Colon (tissue), 2 donors: ENCODE data around the gene CLASP1.
"Not testable (repeated sequence)": the region's sequence is repeated elsewhere in the genome, so short reads cannot be mapped to it uniquely, and the experiment has no call there.

Experiments used
- FAIRE-seq: peaks from 2 replicates; lab custom pipeline; 2012; peaks lifted over from hg19 to GRCh38; lab: Jason Lieb, UNC
- donor health status: control.
- donor health status: control.

Gene CLASP1

DNA sequence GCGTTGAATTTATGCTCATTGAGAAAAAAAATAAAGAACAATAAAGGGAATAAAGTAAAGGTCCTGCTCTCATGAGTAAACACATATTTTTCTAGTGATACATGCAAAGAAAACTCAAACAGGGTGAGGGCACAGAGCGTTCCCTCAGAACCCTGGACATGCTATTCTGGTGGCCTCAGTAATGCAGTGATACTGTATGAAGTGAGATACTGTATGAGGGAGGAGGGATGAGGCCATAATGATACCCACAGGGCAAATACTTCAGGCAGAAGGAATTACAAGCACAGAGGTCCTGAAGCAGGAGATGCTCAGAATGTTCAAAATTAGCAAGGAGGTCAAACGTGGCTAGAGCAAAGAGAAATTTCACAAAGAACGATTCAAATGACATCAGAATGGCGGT, 147.0 kb downstream of the CLASP1 start:
- FAIRE-seq, result no peak

DNA sequence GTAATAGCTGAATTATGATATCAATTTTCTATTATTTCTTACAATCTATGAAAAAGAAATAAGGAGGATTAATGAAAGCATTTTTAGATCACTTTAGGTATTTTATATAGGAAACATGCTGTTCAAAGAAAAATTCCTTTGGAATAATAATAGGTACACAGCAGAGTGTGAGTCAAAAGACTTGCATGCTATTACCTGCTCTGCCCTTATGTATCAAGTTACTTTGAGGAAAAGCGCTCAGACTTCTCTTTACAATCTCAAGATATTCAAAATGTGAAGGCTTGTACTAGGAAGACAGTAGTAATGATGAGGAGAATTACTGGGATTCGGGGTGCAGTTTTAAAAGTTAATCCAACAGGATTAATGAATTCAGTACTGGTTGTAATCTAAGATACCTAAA, 147.7 kb downstream of the CLASP1 start:
- no peak for FAIRE-seq

DNA sequence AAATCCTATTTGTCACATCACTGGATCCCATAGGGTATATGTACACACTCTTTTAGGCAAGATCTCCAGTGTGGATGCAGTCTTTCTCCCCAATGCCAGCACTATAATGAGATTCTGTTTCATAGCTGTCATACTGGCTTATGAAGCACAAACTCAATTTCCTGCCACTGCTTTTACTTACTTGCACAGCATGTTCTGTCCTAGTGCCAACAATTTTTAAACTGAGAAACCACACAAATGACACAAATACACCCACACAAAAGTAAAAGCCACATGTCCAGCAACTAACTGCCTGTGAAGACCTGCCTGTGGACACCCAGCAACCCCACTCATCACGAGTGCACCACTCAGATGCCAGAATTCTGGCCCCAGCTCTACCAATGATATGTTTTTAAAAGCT, 148.2 kb downstream of the CLASP1 start:
- no peak for FAIRE-seq

DNA sequence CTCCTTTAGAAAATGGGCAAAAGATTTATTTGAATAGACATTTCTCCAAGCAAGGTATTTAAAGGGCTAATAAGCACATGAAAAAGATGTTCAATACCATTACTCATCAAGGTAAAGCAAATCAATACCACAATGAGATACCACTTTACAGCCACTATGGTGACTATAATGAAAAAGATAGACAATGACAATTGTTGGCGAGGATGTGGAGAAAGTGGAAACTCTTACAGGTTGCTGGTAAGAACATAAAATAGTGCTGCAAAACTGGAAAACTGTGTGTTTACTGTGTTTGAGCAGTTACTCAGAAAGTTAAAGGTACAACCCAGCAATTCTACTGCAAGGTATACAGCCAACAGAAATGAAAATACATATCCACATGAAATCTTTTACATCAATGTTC, 150.5 kb downstream of the CLASP1 start:
- no peak for FAIRE-seq

DNA sequence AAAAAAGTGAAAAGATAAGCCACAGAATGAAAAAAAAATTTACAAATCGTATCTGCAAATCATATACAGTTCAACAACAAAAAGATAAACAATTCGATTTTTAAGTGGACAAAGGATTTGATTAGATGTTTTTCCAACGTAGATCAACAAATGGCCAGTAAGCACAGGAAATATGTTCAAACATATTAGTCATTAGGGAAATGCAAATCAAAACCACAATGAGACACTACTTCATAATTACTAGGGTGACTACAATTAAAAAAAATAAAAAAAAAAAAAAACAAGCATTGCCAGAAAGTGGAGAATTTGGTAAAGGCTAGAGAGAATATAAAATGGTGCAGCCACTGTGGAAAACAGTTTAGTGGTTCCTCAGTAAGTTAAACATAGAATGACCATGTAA, 156.9 kb downstream of the CLASP1 start:
- no peak for FAIRE-seq

DNA sequence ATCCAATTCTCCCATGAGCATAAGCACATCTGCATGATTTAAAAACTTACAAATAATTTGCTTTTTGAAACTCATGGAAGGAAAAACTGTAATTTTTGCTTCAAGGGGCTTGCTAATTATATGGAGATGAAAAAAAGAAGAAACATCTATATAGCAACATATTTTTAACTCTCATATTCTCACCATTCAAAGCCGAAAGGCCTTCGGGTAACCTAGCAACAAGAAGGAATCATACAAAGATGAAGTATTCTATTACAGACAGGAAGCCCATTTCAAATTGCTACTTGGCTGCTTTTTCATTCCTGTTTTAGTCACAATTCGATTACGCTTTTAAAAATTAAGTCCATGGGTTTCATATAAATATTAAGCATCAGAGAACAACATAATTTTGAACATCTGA, 157.7 kb downstream of the CLASP1 start:
- no peak for FAIRE-seq

DNA sequence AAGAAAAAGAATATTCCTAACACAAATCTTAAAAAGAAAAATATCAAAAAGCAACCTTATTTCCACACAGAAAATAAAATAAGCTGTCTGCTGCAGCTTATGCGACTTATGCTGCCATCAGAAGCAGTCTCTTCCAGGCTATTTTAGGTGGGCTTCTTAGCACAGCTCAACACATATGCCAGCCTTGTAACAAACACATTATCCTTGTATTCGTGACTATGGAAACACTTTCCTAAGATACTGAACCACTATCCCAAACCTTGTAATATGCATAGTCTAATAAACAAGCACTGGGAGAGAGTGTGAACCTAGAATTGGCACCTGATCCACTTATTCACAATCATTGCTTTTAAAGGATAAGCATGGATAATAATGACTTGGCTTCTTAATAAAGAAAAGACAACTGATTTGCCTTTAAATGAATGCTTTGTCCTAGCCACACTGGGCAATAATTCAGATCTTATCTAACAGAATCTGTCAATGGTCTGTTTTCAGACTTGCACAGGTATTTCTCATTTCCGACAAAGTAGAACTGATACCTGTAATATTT, 158.6 kb downstream of the CLASP1 start:
- no peak for FAIRE-seq

DNA sequence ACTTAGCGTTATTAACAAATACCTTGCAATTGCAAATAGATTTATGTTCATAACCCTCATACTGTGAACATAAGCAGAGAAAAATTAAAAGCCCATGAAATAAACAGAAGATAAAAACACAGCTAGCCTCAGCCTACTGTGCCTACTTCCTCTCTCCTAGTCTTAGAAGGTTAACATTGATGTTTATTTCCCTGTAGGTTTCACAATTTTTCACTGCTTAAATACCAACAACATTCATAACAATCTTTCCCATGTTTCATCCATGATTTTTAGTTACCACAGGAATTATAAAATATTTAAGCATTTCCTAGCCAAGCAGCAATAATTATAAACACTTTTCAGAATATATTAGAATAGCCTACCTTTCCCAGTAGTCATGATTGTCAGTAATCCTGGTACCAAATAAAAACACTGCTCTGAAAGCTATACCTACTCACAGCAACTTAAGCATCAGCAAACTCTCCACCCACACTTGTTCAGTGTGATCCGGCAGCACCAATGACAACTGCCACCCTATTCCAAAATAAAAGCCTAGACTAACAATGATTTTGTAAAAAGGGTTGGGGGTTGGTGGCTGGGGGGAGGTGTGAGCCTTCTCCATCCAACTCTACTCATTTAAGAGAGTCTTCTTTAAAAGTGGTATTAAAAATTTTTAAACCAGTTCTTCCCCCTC, 159.2 kb downstream of the CLASP1 start:
- FAIRE-seq, result no peak

DNA sequence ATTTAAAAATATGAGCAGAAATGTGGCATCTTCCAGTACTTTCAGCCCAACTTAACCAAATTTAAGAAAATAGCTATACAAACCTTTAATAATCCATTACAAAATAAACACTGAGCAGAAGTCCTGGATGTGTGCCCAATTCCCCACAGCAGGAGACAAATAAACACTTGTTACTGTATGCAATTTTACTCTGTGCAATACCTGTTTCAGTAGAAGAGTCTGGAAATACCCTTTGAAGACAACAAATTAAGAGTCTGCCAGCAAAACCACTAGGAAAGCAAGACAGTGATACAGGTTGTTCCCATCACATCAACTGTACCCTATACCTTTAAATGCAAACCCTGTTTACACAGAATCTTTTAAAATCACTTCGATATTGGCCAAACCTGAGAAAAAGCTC, 160.0 kb downstream of the CLASP1 start:
- no peak for FAIRE-seq

DNA sequence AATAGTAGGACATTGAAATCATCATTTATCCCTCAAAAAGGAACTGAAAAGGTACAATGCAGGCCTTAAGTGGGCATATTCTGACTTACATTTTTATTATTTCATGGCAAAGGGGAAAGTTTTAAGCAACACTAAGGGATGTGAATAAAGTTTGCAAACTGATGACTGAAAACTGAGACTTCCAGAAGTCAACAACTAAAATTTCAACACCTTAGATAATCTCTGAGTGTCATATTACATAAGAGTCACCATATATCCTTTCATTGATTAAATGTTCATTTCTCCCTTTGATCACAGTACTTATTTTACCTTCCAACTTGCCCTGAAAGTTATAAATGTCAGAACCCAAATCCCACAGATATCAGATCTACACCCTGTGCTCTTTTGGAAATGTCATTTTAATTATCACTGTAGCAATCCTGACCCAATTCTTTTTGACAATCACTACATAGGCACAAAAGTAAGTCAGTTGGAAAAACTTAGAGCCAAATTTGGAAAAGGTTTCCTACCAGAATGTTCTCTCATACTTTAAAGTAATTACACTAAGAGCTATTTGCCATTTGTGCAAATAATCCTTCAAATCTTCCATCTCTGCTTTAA, 163.0 kb downstream of the CLASP1 start:
- FAIRE-seq, result no peak

DNA sequence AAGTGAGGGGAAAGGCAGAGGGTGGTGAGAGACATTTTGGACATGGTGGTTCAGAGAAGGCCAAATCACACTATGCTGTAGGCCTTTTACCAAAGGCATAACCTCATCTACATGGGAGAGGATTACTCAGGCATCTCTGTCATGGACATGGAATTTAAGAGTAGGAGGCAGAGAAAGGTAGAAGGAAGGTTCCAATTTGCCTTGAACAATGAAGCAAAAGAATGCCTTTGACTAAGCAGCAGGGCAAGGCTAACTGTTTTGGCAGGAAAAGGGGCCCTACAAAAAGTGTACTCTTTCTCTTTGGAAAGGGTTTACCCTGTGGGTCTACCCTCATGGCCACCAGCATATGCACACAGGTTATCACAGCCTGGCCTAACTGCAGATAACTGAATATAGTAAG, 164.2 kb downstream of the CLASP1 start:
- no peak for FAIRE-seq

DNA sequence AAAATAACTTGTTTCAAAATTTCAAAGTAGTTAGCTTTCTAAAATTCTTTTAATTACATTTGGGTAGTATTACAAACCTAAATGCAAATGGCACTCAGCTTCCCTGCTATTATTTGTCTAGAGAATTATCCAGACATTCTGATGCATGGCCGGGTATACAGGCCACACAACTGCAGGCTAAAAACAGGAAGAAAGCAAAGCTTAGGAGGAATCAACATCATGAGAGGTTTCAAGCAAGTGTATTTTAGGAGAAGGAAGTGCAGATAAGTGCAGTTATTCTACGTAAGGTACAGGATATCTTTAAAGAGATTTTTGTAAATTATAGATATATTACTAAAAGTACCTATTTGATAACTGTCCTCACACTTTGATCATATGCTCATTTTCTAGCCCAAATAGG, 165.4 kb downstream of the CLASP1 start:
- no peak for FAIRE-seq

DNA sequence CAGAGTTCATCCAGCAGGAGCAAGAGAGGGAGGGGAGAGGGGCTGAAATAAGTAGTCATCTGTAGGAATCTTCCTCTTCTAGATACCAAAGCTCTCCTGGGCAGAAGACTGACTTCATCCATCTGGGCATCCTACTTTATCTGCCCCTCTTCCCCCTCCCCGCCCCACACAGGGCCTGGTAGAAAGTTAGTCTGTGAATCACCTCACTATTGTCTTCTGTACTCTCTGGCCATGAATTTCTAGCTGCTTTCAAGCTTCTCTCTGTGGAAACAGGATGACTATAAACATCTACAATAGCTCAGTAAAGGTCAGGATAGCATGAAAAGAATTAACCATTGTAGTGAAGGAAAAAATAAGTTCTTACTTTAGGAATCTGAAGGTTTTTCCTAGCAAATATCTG, 166.2 kb downstream of the CLASP1 start:
- no peak for FAIRE-seq

DNA sequence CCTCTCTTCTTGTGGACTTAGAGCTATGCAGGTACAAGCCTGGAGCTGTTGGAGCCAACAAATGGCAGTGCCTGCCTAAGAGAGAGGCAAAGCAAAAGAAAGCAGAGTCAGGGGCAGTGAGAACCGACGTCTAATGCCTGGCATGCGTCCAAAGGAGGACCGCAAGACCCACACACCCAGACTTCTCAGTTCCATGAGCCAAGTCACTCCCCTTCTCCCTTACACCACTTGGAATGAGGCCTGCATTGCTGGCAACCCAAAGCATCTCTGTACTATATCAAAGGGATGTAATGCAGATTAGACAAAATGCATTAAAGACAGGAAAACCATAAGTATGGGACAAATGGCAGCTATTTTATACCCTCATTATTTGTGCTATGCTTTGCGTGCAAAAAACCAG, 168.4 kb downstream of the CLASP1 start:
- FAIRE-seq, result no peak

DNA sequence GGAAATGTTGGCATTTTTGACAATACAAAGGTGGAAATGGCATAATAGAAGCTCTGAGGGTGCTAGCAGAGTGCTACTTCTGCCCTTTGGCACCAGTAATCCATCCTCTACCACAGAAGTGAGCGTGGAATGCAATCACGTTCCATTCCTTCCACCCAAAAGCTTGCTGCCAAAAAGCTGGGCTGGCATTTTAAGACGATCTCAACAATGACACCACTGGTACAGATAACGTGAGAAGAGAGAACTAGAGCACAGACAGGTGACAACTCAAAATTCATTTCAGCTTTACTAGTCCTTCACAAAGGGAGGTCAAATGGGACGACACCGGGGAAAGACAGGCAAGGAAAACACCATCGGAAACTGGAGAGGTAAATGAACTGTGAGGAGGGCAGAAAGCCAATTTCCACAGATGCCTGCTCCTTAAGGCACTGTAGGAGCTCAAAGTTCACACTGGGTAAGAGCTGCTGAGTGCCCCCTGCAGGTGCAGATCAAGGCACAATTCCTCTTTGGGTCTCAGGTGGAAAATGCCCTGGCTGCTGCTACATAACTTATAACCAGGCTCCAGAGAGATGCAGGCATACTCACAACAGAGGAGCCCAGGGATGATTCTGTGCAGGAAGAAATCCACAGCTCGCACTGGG, 169.3 kb downstream of the CLASP1 start:
- no peak for FAIRE-seq

DNA sequence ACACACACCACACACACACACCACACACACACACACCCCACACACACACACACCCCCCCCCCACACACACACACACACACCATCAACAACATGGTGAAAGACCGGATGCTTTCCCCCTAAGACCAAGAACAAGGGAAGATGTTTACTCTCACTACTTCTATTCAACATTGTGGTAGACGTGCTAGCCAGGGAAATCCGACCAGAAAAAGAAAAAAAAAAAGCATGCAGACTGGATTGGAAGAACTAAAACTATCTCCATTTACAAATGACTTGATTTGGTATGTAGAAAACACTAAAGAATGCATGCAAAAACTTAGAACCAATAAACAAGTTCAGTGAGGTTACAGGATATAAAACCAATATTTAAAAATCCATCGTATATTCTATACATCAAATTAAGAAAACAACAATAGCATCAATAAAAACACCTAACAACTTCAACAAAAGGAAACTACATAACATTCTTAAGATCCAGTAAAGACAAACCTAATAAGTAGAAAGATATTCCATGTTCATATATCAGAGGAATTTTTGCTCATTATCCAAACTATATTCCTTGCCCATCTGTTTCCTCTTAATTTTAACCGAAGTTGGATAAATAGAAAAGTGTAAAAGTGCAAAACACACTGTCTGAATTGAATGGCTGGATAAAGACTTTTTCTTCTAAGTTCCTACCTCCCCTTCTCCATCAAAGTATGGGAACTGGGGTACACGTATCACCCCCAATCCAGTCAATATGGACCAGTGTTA, 170.1 kb downstream of the CLASP1 start:
- FAIRE-seq, result no peak

DNA sequence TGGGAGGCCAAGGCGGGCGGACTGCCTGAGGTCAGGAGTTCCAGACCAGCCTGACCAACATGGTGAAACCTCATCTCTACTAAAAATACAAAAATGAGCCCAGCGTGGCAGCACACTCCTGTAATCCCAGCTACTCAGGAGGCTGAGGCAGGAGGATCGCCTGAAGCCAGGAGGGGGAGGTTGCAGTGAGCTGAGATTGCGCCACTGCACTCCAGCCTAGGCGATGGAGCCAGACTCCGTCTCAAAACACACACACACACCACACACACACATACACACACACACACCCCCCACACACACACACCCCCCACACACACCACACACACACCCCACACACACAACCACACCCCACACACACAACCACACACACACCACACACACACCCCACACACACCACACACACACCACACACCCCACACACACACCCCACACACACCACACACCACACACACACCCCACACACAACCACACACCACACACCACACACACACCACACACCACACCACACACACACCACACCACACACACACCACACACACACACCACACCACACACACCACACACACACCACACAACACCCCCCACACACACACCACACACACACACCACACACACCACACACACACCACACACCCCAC, 170.8 kb downstream of the CLASP1 start:
- not testable (repeated sequence) for FAIRE-seq

DNA sequence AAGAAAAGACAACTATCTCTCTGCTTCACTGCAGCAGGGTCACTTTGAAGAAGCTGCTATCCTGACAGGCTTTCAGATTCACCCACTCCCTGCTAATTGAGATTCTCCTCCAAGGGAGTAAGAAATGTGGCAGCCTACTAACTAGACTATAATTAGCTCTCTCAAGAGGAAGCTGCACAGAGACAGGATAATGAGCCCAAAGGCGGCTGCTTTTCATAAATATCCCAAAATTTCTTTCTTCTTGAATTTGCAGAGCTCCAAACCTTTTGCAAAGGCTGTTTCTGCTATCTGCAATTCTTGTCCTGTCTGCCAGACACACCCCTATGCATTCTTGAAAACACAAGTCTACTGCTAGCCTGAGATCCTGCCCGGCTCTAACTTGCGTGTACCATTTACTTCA, 172.6 kb downstream of the CLASP1 start:
- no peak for FAIRE-seq

DNA sequence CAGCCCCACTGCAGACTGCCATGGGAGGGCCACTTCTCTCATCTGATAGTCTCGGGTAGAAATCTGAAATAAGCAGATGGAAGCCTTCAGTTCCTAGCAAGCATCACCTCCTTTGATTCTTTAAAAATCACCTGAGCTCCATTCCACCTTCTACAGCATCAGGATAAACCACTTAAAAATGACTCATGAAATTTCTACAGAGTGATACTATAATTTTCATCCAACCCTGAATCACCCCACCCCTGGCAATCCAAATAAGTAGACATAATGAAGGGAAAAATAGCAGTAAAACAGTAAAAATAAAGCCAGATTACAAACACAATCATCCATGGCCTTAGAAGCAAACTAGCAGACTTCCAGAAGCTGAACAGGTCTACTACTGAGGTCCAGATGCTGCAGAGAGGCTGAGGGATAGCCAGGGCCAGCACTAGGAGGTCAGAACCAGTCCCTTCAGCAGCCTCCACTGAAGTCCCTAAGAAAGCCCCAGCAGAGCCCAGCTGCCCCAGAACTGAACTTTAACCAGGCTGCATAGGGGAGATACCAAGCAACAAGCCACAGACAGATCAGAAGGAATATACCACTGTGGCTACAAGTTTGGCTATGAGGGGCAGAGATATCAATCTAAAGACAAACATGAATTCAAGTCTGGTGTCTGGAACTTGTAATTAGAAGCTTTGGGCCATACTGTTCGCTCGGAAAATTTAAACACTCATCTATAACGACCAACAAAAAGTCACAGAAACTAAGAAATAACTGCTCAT, 173.3 kb downstream of the CLASP1 start:
- FAIRE-seq, result no peak

DNA sequence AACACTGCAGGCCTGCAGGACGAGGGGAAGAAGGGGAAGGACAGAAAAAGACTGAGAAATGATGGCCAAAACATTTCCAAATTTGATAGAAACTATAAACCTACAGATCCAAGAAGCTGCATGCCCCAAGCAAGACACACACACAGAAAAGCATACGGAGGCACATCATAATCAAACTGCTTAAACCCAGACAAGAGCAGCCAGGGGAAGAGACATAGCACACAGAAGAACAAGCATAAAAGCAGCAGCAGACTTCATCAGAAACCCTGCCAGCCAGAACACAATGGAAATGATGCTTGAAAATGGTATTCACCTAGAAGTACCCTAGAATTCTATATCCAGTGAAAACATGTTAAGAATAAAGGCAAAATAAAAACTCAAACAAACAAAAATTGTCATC, 175.8 kb downstream of the CLASP1 start:
- FAIRE-seq, result no peak

DNA sequence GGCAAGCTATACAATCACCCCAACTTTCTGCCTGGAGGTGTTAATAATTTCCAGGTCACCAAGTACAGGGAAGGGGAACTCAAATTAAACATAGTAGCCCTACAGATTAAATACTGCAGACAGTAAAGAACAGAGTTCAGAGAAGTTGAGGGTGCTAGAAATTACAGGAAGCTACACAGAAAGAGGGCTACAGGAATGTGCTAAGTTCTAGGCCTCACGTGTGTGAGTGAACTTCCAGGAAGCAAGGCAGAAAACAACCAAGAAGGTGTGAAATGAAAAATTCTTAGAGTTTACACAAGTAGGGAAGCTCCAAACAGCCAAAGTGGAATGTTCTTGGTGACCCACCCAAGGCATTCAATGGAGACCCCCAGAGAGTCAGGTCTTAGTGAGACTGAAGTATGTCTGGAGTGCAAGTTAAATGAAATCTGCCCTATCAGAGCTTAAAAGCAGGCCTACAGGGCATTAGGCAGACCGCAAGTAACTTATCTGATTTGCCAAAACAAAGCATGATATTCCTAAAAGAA, 176.7 kb downstream of the CLASP1 start:
- no peak for FAIRE-seq
